Sigmoid colon (tissue), 7 donors: Measurements from ENCODE around the gene TLE7. TPM values are rescaled to one million over a fixed set of nuclear protein-coding genes. Genes with fewer than 3 reads are reported as not detected.

Experiments
- DNase-seq: peaks from one replicate; pipeline ENCODE4 v3.0.0-alpha.2; 2019
- H3K27ac ChIP-seq, 4 donors: fragments of 200-600 bp; sonication (generic); one replicate each; pipeline ENCODE4 v1.5.1; 2016 to 2019; ENCODE audit warnings: mild to moderate bottlenecking in 1 of 4
- H3K27me3 ChIP-seq, 3 donors: fragments of 200-600 bp; sonication (generic); one replicate each; pipeline ENCODE4 v1.5.1; 2019; ENCODE audit warnings: mild to moderate bottlenecking in 1 of 3
- H3K36me3 ChIP-seq, 4 donors: fragments of 200-600 bp; sonication (generic); one replicate each; pipeline ENCODE4 v1.5.1; 2016 to 2019
- H3K4me1 ChIP-seq, 4 donors: fragments of 200-600 bp; sonication (generic); one replicate each; pipeline ENCODE4 v1.5.1; 2017 to 2019
- H3K4me3 ChIP-seq, 4 donors: fragments of 200-600 bp; sonication (generic); one replicate each; pipeline ENCODE4 v1.5.1; 2017 to 2019; ENCODE audit warnings: mild to moderate bottlenecking in 2 of 4, moderate library complexity in 1 of 4
- H3K9me3 ChIP-seq, 4 donors: fragments of 200-600 bp in 3 of 4; sonication (generic) in 3 of 4; one replicate each; pipeline versions ENCODE4 v1.5.1 to v1.6.1; 2013 to 2019
- EP300 ChIP-seq, 4 donors: sonication (generic); formaldehyde crosslinking; IDR thresholded peaks; one replicate each; pipeline ENCODE4 v1.6.1; 2017; ENCODE audit warnings: antibody characterized with exemption in 4 of 4
- POLR2A ChIP-seq, 2 donors: fragments of 450-650 bp; IDR thresholded peaks; one replicate each; pipeline ENCODE4 v1.6.1; 2016; ENCODE audit warnings: antibody characterized with exemption in 2 of 2, mild to moderate bottlenecking in 2 of 2, moderate library complexity in 2 of 2
- POLR2AphosphoS5 ChIP-seq, 4 donors: sonication (generic); formaldehyde crosslinking; IDR thresholded peaks; one replicate each; pipeline ENCODE4 v1.6.1; 2017; ENCODE audit warnings: antibody characterized with exemption in 4 of 4
- WGBS, 2 donors: extraction: QIAGEN DNeasy Blood & Tissue Kit; methylation state at CpG; one replicate each; pipeline ENCODE4 v1.1.7; 2013; 5-methylcytosine and 5-hydroxymethylcytosine counted together
- intact Hi-C: fragments of 100-400 bp; cut with DNase I; formaldehyde crosslinking; loops from one replicate; pipeline ENCODE4 v1.15.1; 2023
- polyA plus RNA-seq, 3 donors: library from polyadenylated mRNA; stranded (reverse); fragments of 200-250 nt; gene quantifications; one replicate each; pipeline ENCODE4 v1.2.3, GENCODE V29; 2013
- total RNA-seq, 4 donors: library from RNA; depleted of rRNA; stranded (reverse); fragments of >200 nt; gene quantifications; one replicate each; pipeline ENCODE4 v1.1.0, GENCODE V29; 2016
- TF ChIP-seq, protein P1 (sequence below), 4 experiments: fragments of 450-650 bp in 3 of 4; fragments of 200-600 bp in 1 of 4; IDR thresholded peaks; one replicate each; pipeline ENCODE4 v1.5.1; 2016 to 2019; ENCODE audit warnings: antibody characterized with exemption in 4 of 4, mild to moderate bottlenecking in 3 of 4, moderate library complexity in 2 of 4
- donor health status: healthy with polysubstance abuse.
- donor health status: Bipolar disorder and iron deficiency.
- donor health status: healthy.

Gene TLE7
- total and polyA plus RNA-seq, 7 donors: not detected

DNA sequence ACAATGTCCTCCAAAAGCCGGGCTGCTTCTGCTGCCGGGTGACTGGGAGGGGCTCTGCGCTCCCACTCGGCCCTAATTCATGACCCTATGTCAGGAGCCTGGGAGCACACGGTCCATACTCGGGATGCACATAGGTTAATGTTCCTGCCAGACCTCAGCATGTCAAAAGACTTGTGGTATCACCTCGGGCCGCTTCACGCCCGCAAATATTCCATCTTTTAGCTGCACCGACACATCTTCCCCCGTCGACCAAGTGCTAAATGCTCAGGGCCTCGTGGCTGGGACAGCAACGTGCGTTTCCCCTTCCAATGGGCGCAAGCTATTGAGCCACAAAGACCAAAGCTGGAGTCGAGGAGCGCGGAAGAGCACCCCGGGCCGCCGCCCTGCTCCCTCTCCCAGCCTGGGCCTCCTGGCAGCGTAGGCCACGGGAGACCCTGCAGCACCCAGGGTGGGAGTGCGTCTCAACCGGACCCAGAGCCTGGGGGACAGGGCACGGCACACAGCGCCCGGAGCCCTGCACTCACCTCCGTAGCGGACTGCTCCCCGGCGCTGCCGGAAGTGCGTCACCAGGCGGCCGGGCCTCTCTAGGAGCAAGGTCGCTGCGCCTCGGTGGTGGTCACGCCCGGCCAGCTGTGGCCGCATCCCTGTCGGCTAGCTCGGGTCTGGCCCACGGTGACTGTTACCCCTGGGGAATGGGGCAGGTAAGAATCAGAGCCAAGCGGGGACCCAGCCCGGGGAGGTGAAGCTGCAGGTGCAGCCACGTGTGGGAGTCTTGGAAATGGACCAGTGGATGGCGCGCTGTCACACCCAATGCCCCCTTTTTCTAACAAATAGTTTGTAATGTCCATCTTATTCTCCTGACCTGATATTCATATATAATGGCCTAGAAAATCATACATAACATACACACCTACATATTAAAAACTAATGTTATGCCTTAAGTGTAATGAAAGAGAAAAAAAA is 20.1 kb upstream of the TLE7 start, which contains the start of gene ZNF23:
ZNF23 (minus strand) TSS at position 562 of the 963 bp plus-strand sequence. CDS start 5,451 bp downstream, outside the sequence.
- Histone ChIP-seq H3K9me3 (no peaks in the 10 kb centered on the region), H3K4me1 (peaks cover 0 to 28% (median 22%) of the 10 kb centered on the region in 4 donors), H3K36me3 (peaks cover 0 to 2% (median 0%) of the 10 kb centered on the region in 4 donors), H3K27ac (peak within 1 kb of the TSS; percentile 86 to 95 (median 92)), H3K4me3 (peak within 1 kb of the TSS; percentile 76 to 92 (median 78)), H3K27me3 (no peaks in the 10 kb centered on the region)
- intact Hi-C loops: loop anchor here (1.0 to 5.0 kb wide), 2 partner anchors 22 to 630 kb away; partner anchors contain the start of genes DHX38 and TXNL4B
- TF ChIP-seq, protein P1, sequence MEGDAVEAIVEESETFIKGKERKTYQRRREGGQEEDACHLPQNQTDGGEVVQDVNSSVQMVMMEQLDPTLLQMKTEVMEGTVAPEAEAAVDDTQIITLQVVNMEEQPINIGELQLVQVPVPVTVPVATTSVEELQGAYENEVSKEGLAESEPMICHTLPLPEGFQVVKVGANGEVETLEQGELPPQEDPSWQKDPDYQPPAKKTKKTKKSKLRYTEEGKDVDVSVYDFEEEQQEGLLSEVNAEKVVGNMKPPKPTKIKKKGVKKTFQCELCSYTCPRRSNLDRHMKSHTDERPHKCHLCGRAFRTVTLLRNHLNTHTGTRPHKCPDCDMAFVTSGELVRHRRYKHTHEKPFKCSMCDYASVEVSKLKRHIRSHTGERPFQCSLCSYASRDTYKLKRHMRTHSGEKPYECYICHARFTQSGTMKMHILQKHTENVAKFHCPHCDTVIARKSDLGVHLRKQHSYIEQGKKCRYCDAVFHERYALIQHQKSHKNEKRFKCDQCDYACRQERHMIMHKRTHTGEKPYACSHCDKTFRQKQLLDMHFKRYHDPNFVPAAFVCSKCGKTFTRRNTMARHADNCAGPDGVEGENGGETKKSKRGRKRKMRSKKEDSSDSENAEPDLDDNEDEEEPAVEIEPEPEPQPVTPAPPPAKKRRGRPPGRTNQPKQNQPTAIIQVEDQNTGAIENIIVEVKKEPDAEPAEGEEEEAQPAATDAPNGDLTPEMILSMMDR (IDR thresholded peaks at IDR 0.05): no peak
- TF ChIP-seq POLR2AphosphoS5 (IDR thresholded peaks at IDR 0.05) (peak; percentile 93 to 98 (median 95)), EP300 (IDR thresholded peaks at IDR 0.05) (peak in 1 of 4 donors; percentile 54), POLR2A (IDR thresholded peaks at IDR 0.05) (peak; percentile 62 to 90)
- peak; percentile 94 for DNase-seq
- WGBS, 2 donors: 1% methylated on average over 52 of the region's 52 CpGs

DNA sequence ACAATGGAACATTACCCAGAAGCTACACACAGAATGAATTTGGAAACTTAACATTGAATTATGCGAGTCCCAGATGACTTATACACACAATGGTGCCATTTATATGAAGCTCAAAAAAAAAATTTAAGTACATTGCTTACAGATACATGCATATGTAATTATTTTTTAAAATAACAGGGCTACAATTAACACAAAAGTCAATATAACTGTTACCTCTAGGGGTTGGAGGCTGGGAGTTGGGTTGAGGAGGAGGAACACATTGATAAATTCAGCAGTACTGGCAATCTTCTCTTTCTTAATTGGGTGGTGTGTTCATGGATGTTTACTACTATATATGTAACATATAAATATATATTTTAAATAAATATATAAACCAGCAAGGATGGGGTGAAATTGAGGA is 19.1 kb upstream of the TLE7 start:
- WGBS, 2 donors: 93 to 97% methylated on average over 1 of the region's 1 CpG

DNA sequence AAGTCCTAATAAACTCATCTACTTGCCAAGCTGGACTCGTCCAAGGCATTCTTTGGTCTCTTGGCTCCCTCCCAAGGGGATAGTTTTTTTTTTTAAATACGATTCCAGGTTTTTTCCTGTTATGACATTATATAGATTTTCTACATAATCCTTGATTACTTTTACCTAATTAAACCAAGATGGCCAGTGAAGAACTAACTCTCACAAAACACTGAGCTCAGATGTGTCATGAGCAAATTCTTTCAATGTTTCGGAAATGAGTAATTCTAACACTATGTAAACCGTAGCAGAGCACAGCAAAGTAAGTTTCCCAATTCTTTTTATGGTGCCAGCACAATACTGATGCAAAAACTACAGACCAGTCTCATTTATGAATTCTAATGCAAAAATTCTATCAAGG is 18.4 kb upstream of the TLE7 start:
- Histone ChIP-seq H3K9me3 (no peaks in the 10 kb centered on the region), H3K4me3 (no peak overlapping the region), H3K4me1 (peaks cover 0 to 28% (median 22%) of the 10 kb centered on the region in 4 donors), H3K36me3 (peaks cover 0 to 19% (median 15%) of the 10 kb centered on the region in 4 donors), H3K27me3 (no peaks in the 10 kb centered on the region), H3K27ac (peak overlapping the region in 3 of 4 donors; percentile 13 to 86 (median 64))
- intact Hi-C loops: loop anchor here (5.0 kb wide), 1 partner anchor 632 kb away; the partner anchor contains the start of genes DHX38 and TXNL4B
- no peak for TF ChIP-seq EP300 (IDR thresholded peaks at IDR 0.05)
- no peak for TF ChIP-seq POLR2A (IDR thresholded peaks at IDR 0.05)
- TF ChIP-seq, protein P1 (IDR thresholded peaks at IDR 0.05): no peak
- TF ChIP-seq POLR2AphosphoS5 (IDR thresholded peaks at IDR 0.05): no peak
- 88 to 90% methylated on average over 4 of the region's 4 CpGs for WGBS, 2 donors
- DNase-seq: no peak

More for the DNA sequence above, 19.1 kb upstream of the TLE7 start:
- H3K9me3 ChIP-seq: no peaks in the 10 kb centered on the region
- H3K4me3 ChIP-seq: peak overlapping the region in 2 of 4 donors; percentile 76 to 77
- H3K27ac ChIP-seq: peak overlapping the region in 2 of 4 donors; percentile 45 to 86
- no peaks in the 10 kb centered on the region for H3K27me3 ChIP-seq
- intact Hi-C loops: loop anchor here (5.0 kb wide), 1 partner anchor 631 kb away; the partner anchor contains the start of genes DHX38 and TXNL4B
- DNase-seq: no peak
- TF ChIP-seq POLR2A (IDR thresholded peaks at IDR 0.05) (no peak), EP300 (IDR thresholded peaks at IDR 0.05) (no peak), POLR2AphosphoS5 (IDR thresholded peaks at IDR 0.05) (no peak)
- TF ChIP-seq, protein P1 (IDR thresholded peaks at IDR 0.05): no peak
- H3K4me1 ChIP-seq: peaks cover 0 to 28% (median 22%) of the 10 kb centered on the region in 4 donors
- H3K36me3 ChIP-seq: peaks cover 0 to 12% (median 8%) of the 10 kb centered on the region in 4 donors

DNA sequence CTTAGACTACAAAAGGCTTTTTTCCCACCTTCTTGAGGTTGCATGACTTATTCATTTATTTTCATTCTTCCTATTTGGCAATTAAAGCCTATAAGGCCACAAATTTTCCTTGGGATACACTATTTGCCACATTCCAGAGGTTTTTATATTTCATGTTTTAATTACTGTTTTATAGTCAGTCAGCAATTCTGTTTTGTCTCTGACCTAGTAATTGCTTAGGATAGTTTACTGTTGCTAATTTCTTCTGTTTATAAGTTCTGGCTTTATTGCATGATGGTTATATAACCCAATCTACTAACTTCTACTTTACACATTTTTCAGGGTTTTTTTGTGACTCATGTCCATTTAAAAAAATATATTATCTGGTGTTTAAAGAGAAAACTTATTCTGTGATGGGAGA is 17.7 kb upstream of the TLE7 start:
- intact Hi-C loops: no loop called here
- TF ChIP-seq EP300 (IDR thresholded peaks at IDR 0.05): no peak
- TF ChIP-seq, protein P1 (IDR thresholded peaks at IDR 0.05): no peak
- TF ChIP-seq POLR2A (IDR thresholded peaks at IDR 0.05): no peak
- no peak for TF ChIP-seq POLR2AphosphoS5 (IDR thresholded peaks at IDR 0.05)
- H3K36me3 ChIP-seq: peaks cover 0 to 27% (median 23%) of the 10 kb centered on the region in 4 donors
- peaks cover 0 to 28% (median 22%) of the 10 kb centered on the region in 4 donors for H3K4me1 ChIP-seq
- DNase-seq: no peak
- no peak overlapping the region for H3K4me3 ChIP-seq
- H3K9me3 ChIP-seq: no peaks in the 10 kb centered on the region
- peak overlapping the region in 1 of 4 donors; percentile 64 for H3K27ac ChIP-seq
- no peaks in the 10 kb centered on the region for H3K27me3 ChIP-seq
